NCI-H2227 (cell line): ENCODE results near the gene TNS1.

Experiments used
- DNase-seq: peaks from one replicate; lab custom pipeline; 2025; ENCODE audit not compliant: unreplicated experiment; lab: John Stamatoyannopoulos, UW

TNS1 gene

GRCh38 chr2:217853961-217854360, 148.8 kb downstream of the TNS1 start:
- no peak for DNase-seq

GRCh38 chr2:217853301-217853881, 149.4 kb downstream of the TNS1 start:
- DNase-seq = no peak

GRCh38 chr2:217852555-217853211, 150.1 kb downstream of the TNS1 start:
- no peak for DNase-seq

- DNase-seq = no peak
These were observed 151.4 kb downstream of the TNS1 start for GRCh38 chr2:217851191-217852020.

- no peak for DNase-seq
These were observed 153.4 kb downstream of the TNS1 start for GRCh38 chr2:217849154-217849975.

- DNase-seq = no peak
These were observed 154.3 kb downstream of the TNS1 start for GRCh38 chr2:217848351-217848957.

- no peak for DNase-seq
These were observed 155.0 kb downstream of the TNS1 start for GRCh38 chr2:217847552-217848350.

- DNase-seq = no peak
These were observed 155.7 kb downstream of the TNS1 start for GRCh38 chr2:217847115-217847514.

GRCh38 chr2:217846321-217846743, 156.5 kb downstream of the TNS1 start:
- DNase-seq = no peak

- DNase-seq = no peak
These were observed 157.5 kb downstream of the TNS1 start for GRCh38 chr2:217845301-217845700.

- DNase-seq = no peak
These were observed 158.1 kb downstream of the TNS1 start for GRCh38 chr2:217844696-217845095.

- no peak for DNase-seq
These were observed 159.5 kb downstream of the TNS1 start for GRCh38 chr2:217843324-217843723.

GRCh38 chr2:217842017-217842416, 160.8 kb downstream of the TNS1 start:
- no peak for DNase-seq

GRCh38 chr2:217840522-217840921, 162.3 kb downstream of the TNS1 start:
- DNase-seq = no peak

- no peak for DNase-seq
These were observed 163.1 kb downstream of the TNS1 start for GRCh38 chr2:217839750-217840107.

GRCh38 chr2:217839073-217839749, 163.6 kb downstream of the TNS1 start:
- no peak for DNase-seq

GRCh38 chr2:217838409-217838831, 164.4 kb downstream of the TNS1 start:
- DNase-seq = no peak

- DNase-seq = no peak
These were observed 165.3 kb downstream of the TNS1 start for GRCh38 chr2:217837530-217837929.

- DNase-seq = peak; percentile 73
These were observed 165.8 kb downstream of the TNS1 start for GRCh38 chr2:217836901-217837491.
